Naive thymus-derived CD4-positive, alpha-beta T cell (primary cell): Measurements from ENCODE around the gene VPS11. TPM values are rescaled to one million over a fixed set of nuclear protein-coding genes. Genes with fewer than 3 reads are reported as not detected.
"Not testable (repeated sequence)": the region's sequence is repeated elsewhere in the genome, so short reads cannot be mapped to it uniquely, and the experiment has no call there.

ENCODE experiments used
- ATAC-seq: fragments of 150-1000 bp; cut with Tn5 transposase; 2 replicates; pipeline ENCODE4 v1.10.0; 2021; ENCODE audit warnings: mild to moderate bottlenecking, moderate library complexity
- CTCF ChIA-PET: fragments of 350-600 bp; sonication (Branson Sonifier 250); formaldehyde crosslinking; loops from one replicate; lab custom pipeline; 2021; ENCODE audit warnings: antibody characterized with exemption; lab: Charles Lee
- POLR2A ChIA-PET: fragments of 350-600 bp; sonication (Branson Sonifier 250); formaldehyde crosslinking; loops from one replicate; lab custom pipeline; 2021; ENCODE audit warnings: antibody characterized with exemption, inconsistent platforms; lab: Charles Lee
- DNase-seq, 9 donors: peaks; one replicate each; pipeline versions ENCODE4 v3.0.0 to v3.0.0-alpha.2; 2020 to 2022; ENCODE audit warnings: mixed read lengths in 1 of 9
- H3K27ac ChIP-seq: one replicate; pipeline ENCODE4 v1.7.0; 2013; ENCODE audit warnings: mild to moderate bottlenecking, low read depth, low read length, moderate library complexity
- H3K27me3 ChIP-seq, 2 donors: one replicate each; pipeline ENCODE4 v1.7.0; 2013; ENCODE audit warnings: low read length in 2 of 2, mild to moderate bottlenecking in 2 of 2, moderate library complexity in 2 of 2; ENCODE audit not compliant: control insufficient read depth in 2 of 2, insufficient read depth in 2 of 2
- H3K36me3 ChIP-seq, 3 experiments: 1 replicate in 2 of 3; 2 replicates in 1 of 3; pipeline ENCODE4 v1.7.0; 2013; ENCODE audit warnings: low read length in 3 of 3, mild to moderate bottlenecking in 3 of 3, moderate library complexity in 1 of 3; ENCODE audit not compliant: insufficient read depth in 3 of 3, control insufficient read depth in 2 of 3
- H3K4me1 ChIP-seq, 2 donors: one replicate each; pipeline ENCODE4 v1.7.0; 2013; ENCODE audit warnings: low read length in 2 of 2, mild to moderate bottlenecking in 2 of 2, moderate library complexity in 1 of 2; ENCODE audit not compliant: control insufficient read depth in 2 of 2, insufficient read depth in 2 of 2
- H3K4me3 ChIP-seq: 2 replicates; pipeline ENCODE4 v1.7.0; 2013; ENCODE audit warnings: mild to moderate bottlenecking, low read length
- H3K9me3 ChIP-seq, 3 experiments: 1 replicate in 2 of 3; 2 replicates in 1 of 3; pipeline ENCODE4 v1.7.0; 2013; ENCODE audit warnings: low read length in 3 of 3; ENCODE audit not compliant: control insufficient read depth in 2 of 3
- H3K27ac Mint-ChIP-seq, 9 donors: one replicate each; pipeline ENCODE4 v1.8.0; 2020 to 2022; ENCODE audit warnings: mixed read lengths in 9 of 9, mild to moderate bottlenecking in 8 of 9, moderate library complexity in 5 of 9, inconsistent platforms in 2 of 9
- H3K27me3 Mint-ChIP-seq, 5 donors: one replicate each; pipeline ENCODE4 v1.8.0; 2021 to 2022; ENCODE audit warnings: mixed read lengths in 5 of 5, mild to moderate bottlenecking in 1 of 5
- H3K36me3 Mint-ChIP-seq, 5 donors: one replicate each; pipeline ENCODE4 v1.8.0; 2020 to 2022; ENCODE audit warnings: mixed read lengths in 5 of 5, mild to moderate bottlenecking in 3 of 5, inconsistent platforms in 1 of 5
- H3K4me1 Mint-ChIP-seq, 7 donors: one replicate each; pipeline ENCODE4 v1.8.0; 2020 to 2022; ENCODE audit warnings: mixed read lengths in 7 of 7, mild to moderate bottlenecking in 3 of 7, inconsistent platforms in 1 of 7
- H3K4me3 Mint-ChIP-seq, 10 donors: one replicate each; pipeline ENCODE4 v1.8.0; 2020 to 2022; ENCODE audit warnings: mild to moderate bottlenecking in 10 of 10, mixed read lengths in 10 of 10, moderate library complexity in 6 of 10, inconsistent platforms in 2 of 10
- H3K9me3 Mint-ChIP-seq, 11 donors: one replicate each; pipeline ENCODE4 v1.8.0; 2020 to 2022; ENCODE audit warnings: mixed read lengths in 11 of 11, mild to moderate bottlenecking in 4 of 11, inconsistent platforms in 1 of 11, moderate library complexity in 1 of 11
- intact Hi-C, 2 donors: fragments of 100-400 bp; cut with micrococcal nuclease; formaldehyde crosslinking; loops; one replicate each; pipeline ENCODE4 v1.15.1; 2023
- polyA plus RNA-seq, 2 donors: library from polyadenylated mRNA; unstranded; fragments of 300-500 nt; fragmentation: Illumina TruSeq; gene quantifications; one replicate each; pipeline ENCODE4 v1.2.3, GENCODE V29; 2021
- total RNA-seq, 6 experiments: library from RNA in 5 of 6; stranded (reverse) in 5 of 6; gene quantifications; 1 replicate in 5 of 6; 2 replicates in 1 of 6; pipeline ENCODE4 v1.2.3 and lab custom pipeline; 2021 to 2026

Gene VPS11
- total and polyA plus RNA-seq, 7 experiments from 2014 or later, result 39.0 to 73.9 (median 57.1) TPM

GRCh38 chr11:119099711-119100110, 32.1 kb downstream of the VPS11 start:
- Mint-ChIP-seq H3K27me3 (peaks cover 0 to 3% (median 0%) of the 10 kb centered on the region in 5 donors), H3K27ac (peak overlapping the region in 5 of 9 donors; percentile 18 to 99 (median 89)), H3K9me3 (peaks cover 0 to 6% (median 0%) of the 10 kb centered on the region in 11 donors), H3K4me1 (peaks cover 13 to 61% (median 44%) of the 10 kb centered on the region in 7 donors), H3K4me3 (peak overlapping the region in 9 of 10 donors; percentile 23 to 100 (median 96)), H3K36me3 (peaks cover 4 to 19% (median 15%) of the 10 kb centered on the region in 5 donors)
- Histone ChIP-seq H3K9me3 (no peaks in the 10 kb centered on the region), H3K4me3 (no peak overlapping the region), H3K36me3 (peaks cover 9 to 21% (median 17%) of the 10 kb centered on the region in 3 experiments), H3K27ac (no peak overlapping the region), H3K27me3 (no peaks in the 10 kb centered on the region), H3K4me1 (peaks cover 21 to 26% of the 10 kb centered on the region in 2 donors)
- ChIA-PET POLR2A (interaction anchor here (0.6 to 20.2 kb wide), 7 partner anchors 13 to 467 kb away, joined by 3 to 435 read pairs (median 5); partner anchors contain the start of genes HINFP, HMBS and VPS11), CTCF (interaction anchor here (1.1 to 1.2 kb wide), 2 partner anchors 16 to 237 kb away, joined by 3 to 4 read pairs; no protein-coding TSS in a partner anchor)
- DNase-seq (no peak), ATAC-seq (no peak)
- intact Hi-C loops, result loop anchor here (2.0 to 5.0 kb wide), 6 partner anchors 15 to 1867 kb away; partner anchors contain the start of genes BCL9L (in 1 of the 2), CENATAC (in 1 of the 2), DDX6 (in 1 of the 2) and HMBS (in 1 of the 2)

- H3K4me1 Mint-ChIP-seq, result peaks cover 18 to 64% (median 47%) of the 10 kb centered on the region in 7 donors
- POLR2A ChIA-PET, result interaction anchor here (1.3 to 20.2 kb wide), 3 partner anchors 14 to 33 kb away, joined by 3 to 435 read pairs (median 10); partner anchors contain the start of genes HINFP and VPS11
Measured at GRCh38 chr11:119100246-119100970, 32.8 kb downstream of the VPS11 start.

DNA sequence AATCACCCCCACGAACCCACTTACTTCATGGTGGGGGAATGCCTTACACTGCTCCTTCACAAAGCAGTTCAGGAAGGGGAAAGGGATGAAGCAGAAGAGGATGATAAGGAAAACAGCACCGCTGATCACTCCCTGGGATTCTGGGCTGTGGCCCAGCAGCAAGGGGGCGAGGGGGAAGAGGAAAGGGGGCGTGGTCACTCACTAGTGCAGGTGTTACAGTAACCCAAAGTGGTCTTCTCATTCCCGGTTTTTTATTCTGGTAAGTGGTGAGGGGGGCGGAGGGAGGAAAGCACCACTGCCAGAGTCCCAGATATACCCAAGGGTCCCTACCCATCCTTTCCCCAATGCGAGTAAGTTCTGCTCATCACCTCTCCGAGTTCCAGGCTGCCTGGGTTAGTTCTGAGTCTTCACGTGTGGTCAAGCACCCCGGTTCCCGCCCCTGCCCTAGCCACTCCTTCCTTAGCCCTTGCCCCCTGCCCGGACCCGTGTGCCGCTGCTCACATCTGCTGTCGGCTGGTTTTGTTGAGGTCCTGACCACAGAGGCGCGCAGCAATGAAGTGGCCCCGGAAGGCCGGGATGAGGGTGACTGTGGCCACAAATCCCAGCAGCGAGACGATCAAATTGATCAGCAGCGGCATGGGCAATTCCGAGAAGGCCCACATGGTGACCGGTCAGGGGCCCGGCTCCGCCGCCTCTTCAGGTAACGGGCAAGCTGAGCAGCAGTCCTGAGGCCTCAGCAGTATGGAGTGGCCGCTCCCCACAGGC, 33.6 kb downstream of the VPS11 start:
- POLR2A ChIA-PET, result interaction anchor here (0.8 to 20.2 kb wide), 20 partner anchors 10 to 760 kb away, joined by 3 to 435 read pairs (median 5); partner anchors contain the start of genes ABCG4, CENATAC, HINFP and HMBS
- H3K4me1 Mint-ChIP-seq, result peaks cover 22 to 60% (median 49%) of the 10 kb centered on the region in 7 donors
- Histone ChIP-seq H3K27me3 (no peaks in the 10 kb centered on the region), H3K36me3 (peaks cover 9 to 21% (median 17%) of the 10 kb centered on the region in 3 experiments), H3K4me3 (peak overlapping the region; percentile 79), H3K27ac (peak overlapping the region; percentile 95), H3K9me3 (no peaks in the 10 kb centered on the region), H3K4me1 (peaks cover 16 to 20% of the 10 kb centered on the region in 2 donors)
- peaks cover 4 to 17% (median 11%) of the 10 kb centered on the region in 5 donors for H3K36me3 Mint-ChIP-seq
- H3K4me3 Mint-ChIP-seq, result peak overlapping the region; percentile 91 to 100 (median 96)
- DNase-seq (no peak), ATAC-seq (no peak)
- no peaks in the 10 kb centered on the region for H3K27me3 Mint-ChIP-seq
- H3K27ac Mint-ChIP-seq, result peak overlapping the region; percentile 98 to 100 (median 99)
- CTCF ChIA-PET, result interaction anchor here (0.9 to 1.8 kb wide), 9 partner anchors 11 to 204 kb away, joined by 3 to 9 read pairs (median 4); partner anchors contain the start of genes CBL, HINFP and NLRX1
- intact Hi-C loops, result loop anchor here (1.0 to 5.0 kb wide), 9 partner anchors 16 to 1869 kb away; partner anchors contain the start of genes CENATAC (in 2 of the 2), VPS11 (in 2 of the 2), BCL9L (in 1 of the 2) and DDX6 (in 1 of the 2)
- no peaks in the 10 kb centered on the region for H3K9me3 Mint-ChIP-seq

More at GRCh38 chr11:119100246-119100970, 32.8 kb downstream of the VPS11 start:
- peak overlapping the region; percentile 95 for H3K27ac ChIP-seq
- peaks cover 9 to 21% (median 17%) of the 10 kb centered on the region in 3 experiments for H3K36me3 ChIP-seq
- DNase-seq (no peak), ATAC-seq (no peak)
- peaks cover 21 to 26% of the 10 kb centered on the region in 2 donors for H3K4me1 ChIP-seq
- CTCF ChIA-PET, result interaction anchor here (1.2 kb wide), 1 partner anchor 16 kb away, joined by 4 read pairs; no protein-coding TSS in a partner anchor
- intact Hi-C loops, result loop anchor here (2.0 to 5.0 kb wide), 6 partner anchors 16 to 1868 kb away; partner anchors contain the start of genes BCL9L (in 1 of the 2), CENATAC (in 1 of the 2), DDX6 (in 1 of the 2) and HMBS (in 1 of the 2)
- H3K9me3 Mint-ChIP-seq, result peaks cover 0 to 2% (median 0%) of the 10 kb centered on the region in 11 donors
- peak overlapping the region; percentile 91 to 100 (median 96) for H3K4me3 Mint-ChIP-seq
- peaks cover 4 to 17% (median 13%) of the 10 kb centered on the region in 5 donors for H3K36me3 Mint-ChIP-seq
- H3K27ac Mint-ChIP-seq, result peak overlapping the region; percentile 53 to 99 (median 81)
- no peaks in the 10 kb centered on the region for H3K27me3 ChIP-seq
- H3K4me3 ChIP-seq, result peak overlapping the region; percentile 79
- H3K27me3 Mint-ChIP-seq, result peaks cover 0 to 2% (median 0%) of the 10 kb centered on the region in 5 donors
- no peaks in the 10 kb centered on the region for H3K9me3 ChIP-seq

DNA sequence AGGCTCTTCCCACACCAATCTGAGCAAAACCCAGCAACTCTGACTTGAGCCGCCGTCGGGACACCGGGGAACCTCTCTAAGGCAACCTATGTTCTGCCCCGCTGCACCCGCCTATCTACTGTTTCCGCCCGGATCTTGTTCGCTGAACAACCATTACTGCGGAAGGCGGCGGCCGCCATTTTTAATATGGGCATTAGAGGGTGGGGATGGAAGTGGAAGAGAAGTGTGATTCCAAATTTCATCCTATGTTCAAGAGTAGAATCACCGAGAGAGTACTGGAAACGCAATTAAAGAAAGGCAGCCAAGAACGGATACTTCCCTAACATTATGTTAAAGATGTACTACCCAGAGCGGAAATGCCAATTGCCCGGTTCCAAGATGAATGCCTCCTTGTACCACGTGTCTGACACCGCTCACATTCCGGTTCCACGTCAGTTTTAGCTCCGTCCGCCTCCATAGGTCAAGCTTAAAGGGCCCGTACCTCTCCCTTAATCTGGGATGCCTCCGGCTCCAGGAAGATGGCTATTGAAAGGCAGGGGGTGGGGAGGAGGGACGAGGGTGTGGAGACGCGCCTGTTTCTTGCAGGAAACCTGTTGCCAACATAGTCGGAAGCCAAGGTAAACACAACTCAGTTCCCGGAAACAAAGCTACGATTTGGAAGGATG, 34.3 kb downstream of the VPS11 start, which contains the start of gene DPAGT1:
TSS of gene DPAGT1 (minus strand) at position 95 of the 665 bp plus-strand sequence. CDS start 198 bp downstream, outside the sequence.
- Mint-ChIP-seq H3K4me1 (peaks cover 24 to 64% (median 50%) of the 10 kb centered on the region in 7 donors), H3K9me3 (no peaks in the 10 kb centered on the region), H3K27me3 (no peaks in the 10 kb centered on the region), H3K27ac (peak within 1 kb of the TSS; percentile 98 to 100 (median 99)), H3K36me3 (peaks cover 0 to 17% (median 10%) of the 10 kb centered on the region in 5 donors), H3K4me3 (peak within 1 kb of the TSS; percentile 91 to 100 (median 96))
- peak; percentile 68 to 90 (median 86) for DNase-seq
- Histone ChIP-seq H3K36me3 (peaks cover 9 to 14% (median 12%) of the 10 kb centered on the region in 3 experiments), H3K27ac (peak within 1 kb of the TSS; percentile 95), H3K4me1 (peaks cover 21 to 26% of the 10 kb centered on the region in 2 donors), H3K9me3 (no peaks in the 10 kb centered on the region), H3K27me3 (no peaks in the 10 kb centered on the region), H3K4me3 (peak within 1 kb of the TSS; percentile 79)
- POLR2A ChIA-PET, result interaction anchor here (0.8 to 20.2 kb wide), 28 partner anchors 10 to 760 kb away, joined by 3 to 435 read pairs (median 4); partner anchors contain the start of genes ABCG4, CENATAC, HINFP and HMBS
- ATAC-seq, result peak; percentile 90
- CTCF ChIA-PET, result interaction anchor here (0.9 to 1.8 kb wide), 14 partner anchors 10 to 204 kb away, joined by 3 to 9 read pairs (median 4); partner anchors contain the start of genes CBL, HINFP, HMBS and NLRX1
- intact Hi-C loops, result loop anchor here (1.0 to 5.0 kb wide), 17 partner anchors 8 to 1870 kb away; partner anchors contain the start of genes CENATAC (in 2 of the 2), HINFP (in 2 of the 2), HYOU1 (in 2 of the 2) and RPS25 (in 2 of the 2)

- not testable (repeated sequence) for H3K27me3 ChIP-seq, H3K36me3 ChIP-seq, H3K9me3 Mint-ChIP-seq, H3K27me3 Mint-ChIP-seq, DNase-seq, H3K4me3 ChIP-seq, H3K36me3 Mint-ChIP-seq, H3K9me3 ChIP-seq, ATAC-seq
- intact Hi-C loops, result loop anchor here (2.0 to 5.0 kb wide), 7 partner anchors 72 to 1871 kb away; partner anchors contain the start of genes BCL9L (in 1 of the 2), CENATAC (in 1 of the 2), DDX6 (in 1 of the 2) and KMT2A (in 1 of the 2)
- CTCF ChIA-PET, result interaction anchor here (0.7 to 1.8 kb wide), 6 partner anchors 13 to 235 kb away, joined by 3 to 9 read pairs (median 4); partner anchors contain the start of genes HINFP, HMBS and RPS25
- H3K27ac Mint-ChIP-seq, result peak overlapping the region; percentile 98 to 100 (median 99)
- H3K27ac ChIP-seq, result peak overlapping the region; percentile 95
- peaks cover 24 to 67% (median 50%) of the 10 kb centered on the region in 7 donors for H3K4me1 Mint-ChIP-seq
- peak overlapping the region; percentile 53 to 100 (median 94) for H3K4me3 Mint-ChIP-seq
- H3K4me1 ChIP-seq, result peaks cover 22 to 27% of the 10 kb centered on the region in 2 donors
- POLR2A ChIA-PET, result interaction anchor here (0.7 to 20.2 kb wide), 11 partner anchors 9 to 534 kb away, joined by 3 to 435 read pairs (median 4); partner anchors contain the start of genes CENATAC, HINFP, HMBS and RPS25
Measured at GRCh38 chr11:119103161-119103664, 35.6 kb downstream of the VPS11 start.
